GM21381 (cell line): Measurements from ENCODE around the gene CCL25.
"Not testable (repeated sequence)": the region's sequence is repeated elsewhere in the genome, so short reads cannot be mapped to it uniquely, and the experiment has no call there.

Experiments
- ATAC-seq: cut with Tn5 transposase; IDR thresholded peaks from one replicate; pipeline ENCODE4 v1.9.1; 2021; ENCODE audit warnings: mild to moderate bottlenecking, moderate library complexity; ENCODE audit not compliant: unreplicated experiment

Gene CCL25

GRCh38 chr19:8084152-8084551, 31.6 kb downstream of the CCL25 start:
- no peak for ATAC-seq

DNA sequence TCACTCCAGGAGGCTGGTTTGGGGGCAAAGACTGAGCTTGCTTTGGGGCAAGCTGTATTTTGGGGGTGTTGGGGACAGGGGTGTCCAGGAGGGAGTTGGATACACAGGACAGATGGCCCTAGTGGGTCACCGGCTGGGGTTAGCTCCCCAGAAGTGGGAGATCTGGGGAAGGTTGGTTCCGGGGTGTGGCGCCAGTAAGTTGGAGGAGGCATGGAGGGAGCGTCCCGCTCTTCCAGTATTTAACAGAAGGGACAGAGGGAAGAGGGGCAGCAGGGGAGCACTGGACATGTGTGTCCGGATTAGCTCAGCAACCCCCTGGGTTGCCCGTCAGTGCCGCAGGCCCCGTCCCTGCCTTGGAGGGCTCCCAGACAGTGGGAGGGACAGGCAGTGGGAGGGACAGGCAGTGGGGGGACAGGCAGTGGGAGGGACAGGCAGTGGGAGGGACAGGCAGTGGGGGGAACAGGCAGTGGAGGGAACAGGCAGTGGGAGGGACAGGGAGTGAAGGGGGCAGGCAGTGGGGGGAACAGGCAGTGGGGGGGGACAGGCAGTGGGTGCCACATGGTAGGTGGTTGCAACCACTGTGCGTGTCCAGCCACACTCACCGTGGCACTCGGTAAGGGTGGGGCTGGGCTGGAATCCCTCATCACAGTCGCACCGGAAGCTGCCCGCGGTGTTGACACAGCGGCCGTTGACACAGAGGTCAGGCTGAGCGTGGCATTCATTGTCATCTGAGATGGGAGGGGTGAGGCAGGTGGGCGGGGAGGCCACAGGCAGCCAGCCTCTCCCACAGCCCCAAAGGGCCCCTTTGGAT, 33.2 kb downstream of the CCL25 start:
- ATAC-seq = no peak

DNA sequence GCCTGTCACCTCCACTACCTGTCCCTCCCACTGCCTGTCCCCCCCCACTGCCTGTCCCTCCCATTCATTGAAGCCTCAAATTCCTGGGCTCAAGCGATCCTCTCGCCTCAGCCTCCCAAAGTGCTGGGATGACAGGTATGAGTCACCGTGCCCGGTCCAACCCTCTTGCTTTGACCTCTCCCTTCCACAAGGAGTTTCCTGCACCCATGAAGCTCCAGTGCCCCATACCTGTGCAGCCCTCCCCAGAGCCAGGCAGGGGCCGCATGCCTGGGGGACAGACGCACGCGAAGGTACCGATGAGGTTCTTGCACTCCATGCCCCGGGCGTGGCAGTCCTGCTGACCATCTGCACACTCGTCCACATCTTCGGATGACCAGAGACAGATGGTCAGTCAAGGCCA, 34.3 kb downstream of the CCL25 start:
- no peak for ATAC-seq

DNA sequence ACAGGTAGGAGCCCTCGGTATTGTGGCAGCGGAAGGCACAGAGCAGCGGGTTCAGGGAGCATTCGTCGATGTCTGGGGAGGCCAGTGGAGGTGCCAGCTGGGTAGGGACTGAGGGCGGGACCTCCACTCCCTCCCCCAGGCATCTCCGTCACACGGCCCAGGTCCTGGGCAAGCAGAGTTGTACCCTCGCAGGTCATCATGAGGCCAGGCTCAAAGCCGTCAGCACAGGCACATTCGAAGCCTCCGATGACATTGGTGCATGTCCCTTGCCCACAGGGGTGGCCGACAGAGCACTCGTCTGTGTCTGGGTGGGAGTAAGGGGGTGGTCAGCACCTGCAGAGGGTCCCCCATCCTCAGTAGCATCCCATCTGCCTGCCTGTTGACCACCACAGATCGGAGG, 35.3 kb downstream of the CCL25 start:
- ATAC-seq = no peak

- no peak for ATAC-seq
These were observed 36.4 kb downstream of the CCL25 start for GRCh38 chr19:8088752-8089663.

- no peak for ATAC-seq
These were observed 37.4 kb downstream of the CCL25 start for GRCh38 chr19:8089664-8090601.

DNA sequence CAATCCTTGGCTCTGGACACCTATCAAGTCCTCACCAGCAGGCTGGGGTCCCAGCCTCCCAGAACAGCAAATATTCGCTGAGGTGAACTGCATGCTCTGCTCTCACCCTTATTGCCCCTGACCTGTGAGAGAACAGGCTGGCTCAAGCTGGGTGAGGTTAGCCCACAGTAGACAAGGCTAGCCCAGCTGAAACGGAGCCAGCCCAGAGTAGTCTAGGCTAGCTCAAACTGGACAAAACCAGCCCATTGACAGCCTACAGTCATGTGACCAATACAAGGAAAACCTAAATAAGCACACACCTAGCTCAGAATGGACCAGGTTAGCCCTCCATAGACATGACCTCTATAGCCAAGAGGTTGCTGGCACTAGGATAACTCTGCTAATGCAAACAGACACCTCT, 38.4 kb downstream of the CCL25 start:
- no peak for ATAC-seq

DNA sequence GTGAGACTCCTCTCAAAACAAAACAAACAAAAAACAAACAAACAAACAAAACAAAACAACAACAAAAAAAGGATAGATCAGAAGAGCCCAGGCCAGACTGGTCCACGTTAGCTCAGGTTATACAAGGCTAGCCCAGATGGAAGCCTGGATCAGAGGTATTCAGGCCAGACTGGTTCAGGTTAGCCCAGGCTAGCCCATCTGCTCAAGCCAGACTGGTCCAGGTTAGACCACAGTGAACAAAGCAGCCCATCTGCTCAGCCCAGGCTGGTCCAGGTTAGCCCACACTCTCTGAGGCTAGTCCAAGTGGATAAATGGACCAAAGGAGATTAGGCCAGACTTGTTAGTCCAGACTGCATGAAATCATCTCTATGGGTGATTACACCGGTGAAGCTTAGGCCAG, 41.2 kb downstream of the CCL25 start:
- ATAC-seq = no peak

DNA sequence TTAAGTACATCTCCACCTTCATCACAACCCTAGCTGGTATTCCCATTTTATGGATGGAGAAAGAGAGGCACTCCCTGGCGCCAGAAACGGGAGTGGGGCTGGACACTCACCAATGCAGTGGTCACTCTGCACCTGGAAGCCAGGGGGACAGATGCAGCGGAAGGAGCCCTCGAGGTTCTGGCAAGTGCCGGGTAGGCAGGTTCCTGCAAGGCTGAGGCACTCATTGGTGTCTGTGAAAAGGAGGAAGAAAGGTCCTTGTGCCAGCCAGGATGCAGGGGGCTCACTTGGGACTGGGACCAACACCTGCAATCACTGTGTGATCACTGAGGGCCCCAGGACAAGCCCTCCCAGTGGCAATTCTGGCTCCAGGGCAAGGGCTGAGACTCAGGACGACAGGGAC, 41.8 kb downstream of the CCL25 start:
- no peak for ATAC-seq

DNA sequence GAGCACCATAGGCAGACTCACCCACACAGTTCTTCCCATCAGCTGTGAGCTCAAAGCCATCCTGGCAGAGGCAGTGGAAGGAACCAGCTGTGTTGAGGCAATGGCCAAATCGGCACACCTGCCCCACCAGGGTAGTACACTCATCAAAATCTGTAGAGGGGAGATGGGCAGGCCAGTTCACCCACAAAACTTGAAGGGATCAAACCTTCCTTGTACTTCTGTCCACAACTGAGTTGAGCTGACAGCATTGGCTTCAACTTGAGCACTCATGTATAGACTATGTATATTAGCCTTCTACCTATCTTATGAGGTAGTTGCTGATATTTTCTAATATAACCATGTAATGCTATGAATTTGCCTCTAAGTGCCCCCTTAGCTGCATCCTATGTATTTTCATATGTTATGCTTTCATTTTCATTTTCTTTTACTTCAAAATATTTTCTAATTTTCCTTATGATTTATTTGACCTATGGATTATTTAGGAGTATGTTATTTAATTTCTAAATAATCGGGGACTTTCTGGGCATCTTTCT, 42.9 kb downstream of the CCL25 start:
- no peak for ATAC-seq

DNA sequence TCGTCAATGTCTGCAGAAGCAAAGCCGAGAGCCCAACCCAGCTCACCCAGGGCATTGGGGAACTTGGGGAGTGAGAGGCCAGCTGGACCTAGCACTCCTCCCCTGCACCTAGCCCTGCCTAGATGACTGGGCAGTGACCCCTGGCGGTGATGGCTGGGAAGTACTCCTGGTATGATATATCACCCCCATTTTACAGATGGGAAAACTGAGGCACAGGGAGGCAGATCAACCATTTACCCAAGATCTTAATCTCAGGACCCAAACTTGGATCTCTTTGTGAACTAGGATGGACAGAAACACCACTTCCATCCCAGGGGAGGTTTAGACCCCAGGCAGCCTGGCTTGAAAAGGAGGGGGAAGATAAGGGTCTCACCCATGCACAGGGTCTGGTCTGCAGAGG, 43.5 kb downstream of the CCL25 start:
- ATAC-seq = no peak

DNA sequence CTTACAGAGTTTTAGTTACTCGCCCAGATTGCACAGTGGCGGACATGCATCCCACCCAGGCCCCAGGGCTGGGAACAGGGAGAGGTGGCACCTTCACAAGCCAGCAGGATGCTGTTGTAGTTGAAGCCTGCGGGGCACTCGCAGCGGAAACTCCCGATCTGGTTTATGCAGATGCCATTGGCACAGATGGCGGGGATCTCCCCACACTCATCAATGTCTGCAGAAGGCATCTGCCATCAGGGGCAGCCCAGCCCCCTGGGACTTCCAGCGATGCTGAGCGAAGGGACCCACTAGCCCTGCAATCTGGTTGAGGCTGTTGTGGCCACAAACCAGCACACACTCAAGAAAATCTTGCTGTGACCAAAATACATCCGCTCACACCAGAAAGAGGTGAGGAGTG, 44.6 kb downstream of the CCL25 start:
- ATAC-seq = no peak

GRCh38 chr19:8097681-8098567, 45.4 kb downstream of the CCL25 start:
- ATAC-seq = no peak

DNA sequence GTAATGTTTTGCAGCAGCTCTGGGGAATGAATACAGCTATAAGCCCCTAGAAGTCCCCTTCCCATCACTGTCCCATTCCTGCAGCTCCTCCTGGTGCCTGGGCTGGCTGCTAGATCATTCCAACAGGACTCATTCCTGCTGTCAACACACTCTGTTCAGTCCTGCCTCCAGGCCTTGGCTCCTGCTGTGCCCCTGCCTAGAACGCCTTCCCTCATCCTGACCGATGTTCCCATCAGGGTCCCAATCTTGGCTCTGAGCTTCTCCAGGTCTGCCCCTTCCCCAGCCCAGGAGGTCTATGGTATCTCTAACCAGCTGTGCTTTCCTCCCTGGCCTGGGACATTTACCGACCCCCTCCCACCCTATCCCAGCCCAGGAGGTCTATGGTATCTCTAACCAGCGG, 48.8 kb downstream of the CCL25 start:
- ATAC-seq = no peak

DNA sequence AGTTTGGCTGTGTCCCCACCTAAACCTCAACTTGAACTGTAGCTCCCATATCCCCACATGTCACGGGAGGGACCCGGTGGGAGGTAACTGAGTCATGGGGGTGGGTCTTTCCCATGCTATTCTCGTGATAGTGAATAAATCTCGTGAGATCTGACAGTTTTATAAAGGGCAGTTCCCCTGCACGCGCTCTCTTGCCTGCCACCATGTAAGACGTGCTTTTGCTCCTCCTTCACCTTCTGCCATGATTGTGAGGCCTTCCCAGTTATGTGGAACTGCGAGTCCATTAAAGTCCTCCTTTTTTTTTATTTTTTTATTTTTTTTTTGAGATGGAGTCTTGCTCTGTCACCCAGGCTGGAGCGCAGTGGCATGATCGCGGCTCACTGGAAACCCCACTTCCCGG, 49.4 kb downstream of the CCL25 start:
- ATAC-seq = not testable (repeated sequence)

GRCh38 chr19:8105471-8105870, 52.9 kb downstream of the CCL25 start:
- ATAC-seq = no peak

DNA sequence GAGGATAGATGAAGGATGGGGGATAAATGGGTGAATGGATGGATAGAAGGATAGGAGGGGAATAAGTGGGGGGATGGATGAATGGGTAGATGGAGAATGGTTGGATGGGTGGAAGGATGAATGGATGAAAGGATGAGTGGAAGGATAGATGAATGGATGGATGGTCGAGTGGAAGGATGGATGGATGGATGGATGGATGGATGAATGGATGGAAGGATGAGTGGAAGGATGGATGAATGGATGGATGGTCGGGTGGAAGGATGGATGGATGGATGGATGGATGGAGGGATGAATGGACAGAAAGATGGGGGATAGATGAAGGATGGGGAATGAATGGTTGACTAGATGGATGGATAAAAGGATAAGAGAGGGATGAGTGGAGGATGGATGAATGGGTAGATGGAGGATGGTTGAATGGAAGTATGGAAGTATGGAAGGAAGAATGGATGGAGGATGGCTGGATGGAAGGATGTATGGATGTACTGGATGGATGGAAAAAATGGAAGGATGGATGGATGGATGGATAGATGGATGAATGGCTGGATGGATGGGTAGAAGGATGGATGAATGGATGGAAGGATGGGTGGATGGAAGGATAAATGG, 54.8 kb downstream of the CCL25 start:
- no peak for ATAC-seq

DNA sequence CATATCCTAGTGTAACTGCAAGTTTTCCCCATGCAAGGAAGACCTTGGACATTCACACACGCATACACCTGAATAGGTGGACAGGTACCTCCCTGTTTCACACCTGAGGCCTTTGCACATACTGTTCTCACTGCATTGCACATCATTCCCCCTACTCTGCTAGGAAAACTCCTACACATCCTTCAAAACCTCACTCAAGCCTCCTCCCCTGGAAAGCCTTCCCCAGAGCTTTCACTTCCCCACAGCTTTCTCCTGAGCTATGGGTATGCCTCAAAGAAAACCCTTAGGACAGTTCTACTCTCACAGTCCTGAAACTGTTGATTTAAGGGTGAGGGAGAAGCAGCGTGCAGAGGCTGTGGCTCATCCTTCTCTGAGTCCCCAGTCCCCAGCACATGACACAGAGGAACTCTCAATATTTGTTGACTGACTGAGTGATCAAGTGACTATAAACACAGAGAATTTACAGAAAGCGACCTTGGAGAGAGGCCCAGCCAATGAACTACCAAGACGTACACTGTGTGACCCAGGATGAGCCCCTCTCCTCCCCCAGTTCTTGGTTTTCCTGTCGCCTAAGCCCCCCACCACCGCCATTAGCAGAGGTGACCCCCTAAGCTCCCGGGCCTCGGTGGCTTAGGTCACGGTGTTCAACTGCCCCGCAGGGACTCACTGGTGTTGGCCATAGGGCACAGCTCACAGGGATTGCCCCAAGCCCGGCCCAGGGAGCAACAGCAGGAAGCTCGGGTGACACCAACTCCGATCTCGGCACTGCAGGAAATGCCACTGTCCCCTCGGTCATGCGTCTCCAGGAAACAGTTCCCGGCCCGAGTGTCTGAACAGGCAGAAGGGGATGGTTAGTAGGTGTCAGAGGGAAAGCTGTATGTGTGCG, 56.2 kb downstream of the CCL25 start:
- ATAC-seq = no peak
